HFFc6 (cell line): ENCODE results near the gene ANKRD55. TPM values are rescaled to one million over a fixed set of nuclear protein-coding genes. Genes with fewer than 3 reads are reported as not detected.
"Not testable (repeated sequence)": the region's sequence is repeated elsewhere in the genome, so short reads cannot be mapped to it uniquely, and the experiment has no call there.

Experiments
- DNase-seq: peaks from one replicate; pipeline ENCODE4 v3.0.0-alpha.2; 2018
- H3K27ac Mint-ChIP-seq: 2 replicates; pipeline ENCODE4 v1.8.0; 2020; ENCODE audit warnings: mild to moderate bottlenecking, mixed read lengths
- H3K27me3 Mint-ChIP-seq: 2 replicates; pipeline ENCODE4 v1.8.0; 2021; ENCODE audit warnings: mild to moderate bottlenecking, moderate library complexity, mixed read lengths; ENCODE audit not compliant: insufficient read depth
- H3K36me3 Mint-ChIP-seq: 2 replicates; pipeline ENCODE4 v1.8.0; 2021; ENCODE audit warnings: low read depth, mixed read lengths
- H3K4me1 Mint-ChIP-seq: 2 replicates; pipeline ENCODE4 v1.8.0; 2020; ENCODE audit warnings: low read depth, mixed read lengths
- H3K4me3 Mint-ChIP-seq: 2 replicates; pipeline ENCODE4 v1.8.0; 2020; ENCODE audit warnings: mild to moderate bottlenecking, moderate library complexity, mixed read lengths
- H3K9me3 Mint-ChIP-seq: 2 replicates; pipeline ENCODE4 v1.8.0; 2020; ENCODE audit warnings: mild to moderate bottlenecking, mixed read lengths
- CTCF ChIP-seq: fragments of 200-600 bp; sonication (generic); IDR thresholded peaks from 2 replicates; pipeline ENCODE4 v1.5.0; 2021; ENCODE audit warnings: antibody characterized with exemption, mild to moderate bottlenecking
- total RNA-seq, 6 experiments: library from RNA; stranded (reverse); fragmentation: NEBNext Ultra II Directional; extraction: Animal tissue kit (Norgen Biotek cat#: 25700); gene quantifications; 2 replicates in 1 of 6; 3 replicates in 5 of 6; pipeline ENCODE4 v1.2.3, GENCODE V29; 2021

ANKRD55 gene
- total RNA-seq, 6 experiments from 2014 or later: not detected

GRCh38 chr5:56202483-56202882 is 30.6 kb downstream of the ANKRD55 start:
- DNase-seq: no peak
- Mint-ChIP-seq H3K27me3 (no peaks in the 10 kb centered on the region), H3K4me1 (peaks cover 40% of the 10 kb centered on the region), H3K27ac (no peak overlapping the region), H3K36me3 (no peaks in the 10 kb centered on the region), H3K4me3 (no peak overlapping the region), H3K9me3 (no peaks in the 10 kb centered on the region)
- TF ChIP-seq CTCF: no peak

GRCh38 chr5:56201762-56202261 is 31.3 kb downstream of the ANKRD55 start:
- not testable (repeated sequence) for H3K27ac Mint-ChIP-seq, H3K27me3 Mint-ChIP-seq, H3K36me3 Mint-ChIP-seq, H3K9me3 Mint-ChIP-seq, DNase-seq, H3K4me3 Mint-ChIP-seq
- peaks cover 33% of the 10 kb centered on the region for H3K4me1 Mint-ChIP-seq

- Mint-ChIP-seq H3K27me3 (no peaks in the 10 kb centered on the region), H3K4me1 (peaks cover 29% of the 10 kb centered on the region), H3K9me3 (no peaks in the 10 kb centered on the region), H3K36me3 (no peaks in the 10 kb centered on the region), H3K27ac (no peak overlapping the region), H3K4me3 (no peak overlapping the region)
- TF ChIP-seq CTCF: peak; percentile 86
- peak; percentile 48 for DNase-seq
These were observed 32.0 kb downstream of the ANKRD55 start for GRCh38 chr5:56200971-56201666.

- no peaks in the 10 kb centered on the region for H3K9me3 Mint-ChIP-seq
- no peak overlapping the region for H3K27ac Mint-ChIP-seq
- no peak overlapping the region for H3K4me3 Mint-ChIP-seq
- no peaks in the 10 kb centered on the region for H3K36me3 Mint-ChIP-seq
- peaks cover 26% of the 10 kb centered on the region for H3K4me1 Mint-ChIP-seq
- no peak for DNase-seq
- TF ChIP-seq CTCF: no peak
- H3K27me3 Mint-ChIP-seq: no peaks in the 10 kb centered on the region
These were observed 38.1 kb downstream of the ANKRD55 start for GRCh38 chr5:56195016-56195415.

GRCh38 chr5:56192246-56192645 is 40.9 kb downstream of the ANKRD55 start:
- no peak for DNase-seq
- no peak for TF ChIP-seq CTCF

GRCh38 chr5:56191656-56192055 is 41.5 kb downstream of the ANKRD55 start:
- no peaks in the 10 kb centered on the region; the same call in 1 of the 2 replicates for H3K27me3 Mint-ChIP-seq
- no peaks in the 10 kb centered on the region; the same call in 1 of the 2 replicates for H3K36me3 Mint-ChIP-seq
- H3K27ac Mint-ChIP-seq: no peak overlapping the region
- no peak overlapping the region for H3K4me3 Mint-ChIP-seq
- DNase-seq: no peak
- TF ChIP-seq CTCF: no peak
- no peaks in the 10 kb centered on the region for H3K9me3 Mint-ChIP-seq
- H3K4me1 Mint-ChIP-seq: peaks cover 28% of the 10 kb centered on the region

More at GRCh38 chr5:56192246-56192645, 40.9 kb downstream of the ANKRD55 start:
- no peaks in the 10 kb centered on the region for H3K9me3 Mint-ChIP-seq
- no peaks in the 10 kb centered on the region; the same call in 1 of the 2 replicates for H3K27me3 Mint-ChIP-seq
- H3K4me1 Mint-ChIP-seq: peaks cover 28% of the 10 kb centered on the region
- no peak overlapping the region for H3K27ac Mint-ChIP-seq
- H3K4me3 Mint-ChIP-seq: no peak overlapping the region
- no peaks in the 10 kb centered on the region; the same call in 1 of the 2 replicates for H3K36me3 Mint-ChIP-seq
